Type B pancreatic cell (in vitro differentiated cells): Measurements from ENCODE around the gene ABLIM2. TPM values are rescaled to one million over a fixed set of nuclear protein-coding genes. Genes with fewer than 3 reads are reported as not detected.

ENCODE experiments used
- DNase-seq: peaks from one replicate; pipeline ENCODE4 v3.0.0; 2021; ENCODE audit warnings: mixed read lengths; ENCODE audit not compliant: unreplicated experiment; ENCODE audit errors: extremely low spot score
- H3K27ac Mint-ChIP-seq: 2 replicates; pipeline ENCODE4 v1.8.0; 2021; ENCODE audit warnings: mild to moderate bottlenecking, mixed read lengths
- H3K27me3 Mint-ChIP-seq: 2 replicates; pipeline ENCODE4 v1.8.0; 2021; ENCODE audit warnings: mixed read lengths
- H3K36me3 Mint-ChIP-seq: 2 replicates; pipeline ENCODE4 v1.8.0; 2021; ENCODE audit warnings: mixed read lengths
- H3K4me1 Mint-ChIP-seq: one replicate; pipeline ENCODE4 v1.8.0; 2021; ENCODE audit warnings: mixed read lengths; ENCODE audit not compliant: unreplicated experiment
- H3K4me3 Mint-ChIP-seq: 2 replicates; pipeline ENCODE4 v1.8.0; 2021; ENCODE audit warnings: mild to moderate bottlenecking, mixed read lengths
- H3K9me3 Mint-ChIP-seq: 2 replicates; pipeline ENCODE4 v1.8.0; 2021; ENCODE audit warnings: mixed read lengths
- total RNA-seq: library from RNA; stranded (reverse); gene quantifications from 2 replicates; pipeline ENCODE4 v1.2.1, GENCODE V29; 2021; ENCODE audit warnings: low replicate concordance
- TF ChIP-seq, protein P1 (sequence below): fragments of 200-600 bp; sonication (generic); conservative IDR thresholded peaks from 2 replicates; pipeline ENCODE4 v1.5.0; 2021; ENCODE audit warnings: antibody characterized with exemption, mild to moderate bottlenecking

The ABLIM2 gene
- total RNA-seq, 1 donor from 2014 or later = 2.6 TPM

DNA sequence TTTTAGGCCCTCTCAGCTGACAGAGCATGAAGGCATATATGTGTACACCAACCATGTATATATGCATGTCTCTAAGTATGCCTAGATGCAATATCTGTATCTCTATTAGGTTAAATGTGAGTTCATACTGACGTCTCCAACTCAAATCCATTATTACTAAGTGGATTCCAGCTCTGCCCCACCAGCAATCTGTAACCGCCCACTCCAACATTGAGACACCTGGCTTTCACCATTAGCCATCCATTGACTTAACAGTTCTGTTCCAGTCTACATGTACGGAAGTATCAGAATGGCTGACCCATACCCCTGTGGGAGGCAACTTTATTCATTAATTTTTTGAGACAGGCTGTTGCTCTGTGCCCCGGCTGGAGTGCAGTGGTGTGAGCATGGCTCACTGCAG lies 25.4 kb upstream of the ABLIM2 start:
- no peaks in the 10 kb centered on the region for H3K36me3 Mint-ChIP-seq
- TF ChIP-seq, protein P1, sequence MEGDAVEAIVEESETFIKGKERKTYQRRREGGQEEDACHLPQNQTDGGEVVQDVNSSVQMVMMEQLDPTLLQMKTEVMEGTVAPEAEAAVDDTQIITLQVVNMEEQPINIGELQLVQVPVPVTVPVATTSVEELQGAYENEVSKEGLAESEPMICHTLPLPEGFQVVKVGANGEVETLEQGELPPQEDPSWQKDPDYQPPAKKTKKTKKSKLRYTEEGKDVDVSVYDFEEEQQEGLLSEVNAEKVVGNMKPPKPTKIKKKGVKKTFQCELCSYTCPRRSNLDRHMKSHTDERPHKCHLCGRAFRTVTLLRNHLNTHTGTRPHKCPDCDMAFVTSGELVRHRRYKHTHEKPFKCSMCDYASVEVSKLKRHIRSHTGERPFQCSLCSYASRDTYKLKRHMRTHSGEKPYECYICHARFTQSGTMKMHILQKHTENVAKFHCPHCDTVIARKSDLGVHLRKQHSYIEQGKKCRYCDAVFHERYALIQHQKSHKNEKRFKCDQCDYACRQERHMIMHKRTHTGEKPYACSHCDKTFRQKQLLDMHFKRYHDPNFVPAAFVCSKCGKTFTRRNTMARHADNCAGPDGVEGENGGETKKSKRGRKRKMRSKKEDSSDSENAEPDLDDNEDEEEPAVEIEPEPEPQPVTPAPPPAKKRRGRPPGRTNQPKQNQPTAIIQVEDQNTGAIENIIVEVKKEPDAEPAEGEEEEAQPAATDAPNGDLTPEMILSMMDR = no peak
- DNase-seq = no peak
- H3K4me3 Mint-ChIP-seq = peak overlapping the region; percentile 26
- H3K27ac Mint-ChIP-seq = peak overlapping the region; percentile 91
- no peaks in the 10 kb centered on the region for H3K9me3 Mint-ChIP-seq
- peaks cover 27% of the 10 kb centered on the region for H3K4me1 Mint-ChIP-seq
- no peaks in the 10 kb centered on the region for H3K27me3 Mint-ChIP-seq

DNA sequence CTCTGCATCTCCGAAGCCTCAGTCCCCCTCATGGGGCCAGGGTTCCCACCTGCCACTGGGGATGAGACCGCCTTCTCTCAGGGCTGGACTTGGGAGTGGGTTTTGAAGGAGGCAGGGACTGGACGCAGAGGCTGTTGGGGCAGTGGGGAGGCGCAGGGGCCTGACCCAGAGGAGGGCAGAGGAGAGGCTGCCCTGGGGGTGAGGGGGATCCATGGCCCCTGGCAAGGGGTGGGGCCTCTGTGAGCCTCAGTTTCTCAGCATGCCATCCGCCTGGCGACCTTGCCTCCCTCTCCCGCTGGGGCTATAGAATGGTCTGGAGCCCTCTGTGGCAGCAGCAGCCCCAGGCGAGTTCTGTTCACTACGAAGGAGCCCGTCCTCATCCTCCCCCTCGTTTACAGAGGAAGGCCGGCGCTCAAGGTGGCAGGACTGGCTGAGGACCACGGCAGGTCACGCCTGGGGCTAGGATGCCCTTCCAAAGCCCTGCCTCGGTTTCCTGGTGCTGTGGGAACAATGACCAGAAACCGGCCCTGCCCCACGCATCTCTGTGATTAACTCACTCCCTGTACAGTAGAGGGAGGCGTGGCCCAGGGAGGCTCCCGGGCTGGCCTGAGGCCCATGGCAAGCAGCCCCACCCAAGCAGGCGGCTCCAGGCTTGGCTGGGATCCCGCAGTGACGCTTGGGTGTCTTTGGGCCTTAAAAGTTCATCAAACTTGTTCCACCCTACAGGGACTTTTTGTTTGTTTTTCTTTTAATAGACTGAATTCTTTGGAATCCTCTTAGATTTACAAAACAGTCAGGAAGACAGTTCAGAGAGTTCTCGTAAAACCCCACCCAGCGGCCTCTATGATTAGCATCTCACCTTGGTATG lies 24.5 kb upstream of the ABLIM2 start:
- Mint-ChIP-seq H3K27me3 (no peaks in the 10 kb centered on the region), H3K4me1 (peaks cover 27% of the 10 kb centered on the region), H3K27ac (peak overlapping the region; percentile 91), H3K4me3 (peak overlapping the region; percentile 26), H3K36me3 (no peaks in the 10 kb centered on the region), H3K9me3 (no peaks in the 10 kb centered on the region)
- DNase-seq = no peak
- TF ChIP-seq, protein P1 = no peak

DNA sequence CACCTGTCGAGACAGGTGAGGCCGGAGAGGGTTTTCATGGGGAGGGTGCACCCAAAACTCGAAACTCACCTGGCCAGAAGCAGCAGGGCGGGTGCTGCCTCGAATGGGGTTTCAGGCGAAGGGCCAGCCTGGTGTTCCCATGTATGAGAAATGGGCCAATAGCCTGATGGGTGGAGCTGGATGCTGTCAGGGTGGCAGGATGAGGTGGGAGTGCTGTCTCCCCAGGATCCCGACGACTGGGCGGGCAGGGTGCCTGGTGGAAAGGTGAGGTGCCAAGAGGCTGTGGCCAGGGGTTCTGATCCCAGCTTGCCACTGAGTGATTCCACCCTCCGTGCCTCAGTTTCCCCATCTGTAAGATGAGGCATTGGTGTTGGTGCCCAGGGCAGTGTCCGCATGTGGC lies 23.7 kb upstream of the ABLIM2 start:
- Mint-ChIP-seq H3K4me1 (peaks cover 28% of the 10 kb centered on the region), H3K9me3 (no peaks in the 10 kb centered on the region), H3K27me3 (no peaks in the 10 kb centered on the region), H3K36me3 (no peaks in the 10 kb centered on the region), H3K4me3 (no peak overlapping the region), H3K27ac (no peak overlapping the region)
- TF ChIP-seq, protein P1 = no peak
- DNase-seq = no peak

DNA sequence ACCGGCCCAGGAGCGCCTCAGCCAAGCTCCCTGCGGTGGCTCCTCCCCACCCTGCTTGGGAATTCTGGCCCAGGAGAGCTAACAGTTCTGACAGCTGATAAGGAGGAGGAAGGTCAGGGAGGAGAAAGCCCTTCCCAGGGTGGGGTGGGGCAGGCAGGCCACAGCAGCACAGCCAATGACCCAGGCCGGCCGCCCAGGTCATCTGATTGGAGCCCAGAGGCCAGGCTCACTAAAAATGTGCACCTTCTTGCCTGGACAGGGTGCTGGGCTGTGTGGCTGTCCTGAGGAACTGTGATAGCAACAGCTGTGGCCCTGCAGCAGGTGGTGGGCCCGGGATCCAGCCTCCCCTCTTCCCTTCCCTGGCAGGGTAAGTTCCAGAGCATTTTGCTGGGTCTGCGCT lies 23.2 kb upstream of the ABLIM2 start:
- H3K9me3 Mint-ChIP-seq = no peaks in the 10 kb centered on the region
- peaks cover 32% of the 10 kb centered on the region for H3K4me1 Mint-ChIP-seq
- no peak for DNase-seq
- no peak overlapping the region for H3K4me3 Mint-ChIP-seq
- no peaks in the 10 kb centered on the region for H3K36me3 Mint-ChIP-seq
- H3K27ac Mint-ChIP-seq = no peak overlapping the region
- TF ChIP-seq, protein P1 = no peak
- H3K27me3 Mint-ChIP-seq = no peaks in the 10 kb centered on the region

DNA sequence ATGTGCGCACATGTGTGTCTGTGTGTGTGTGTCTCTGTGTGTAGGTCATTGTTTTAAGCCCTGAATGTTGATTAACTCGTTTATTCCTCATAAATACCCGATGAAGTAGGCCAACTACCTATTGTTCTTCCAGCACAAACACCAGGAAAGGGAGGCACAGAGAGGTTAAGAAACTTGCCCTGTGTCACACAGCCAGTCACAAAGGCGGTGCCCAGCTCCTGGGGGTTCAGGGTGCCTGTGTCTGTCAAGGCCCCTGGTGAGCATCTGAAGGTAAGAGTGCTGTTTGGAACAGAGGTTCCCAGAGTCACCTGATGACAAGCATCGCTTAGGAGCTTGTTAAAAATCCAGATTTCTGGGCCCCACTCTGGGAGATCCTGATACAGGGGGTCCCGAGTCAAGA lies 22.5 kb upstream of the ABLIM2 start:
- H3K36me3 Mint-ChIP-seq = no peaks in the 10 kb centered on the region
- no peaks in the 10 kb centered on the region for H3K27me3 Mint-ChIP-seq
- DNase-seq = no peak
- H3K9me3 Mint-ChIP-seq = no peaks in the 10 kb centered on the region
- TF ChIP-seq, protein P1 = no peak
- no peak overlapping the region for H3K4me3 Mint-ChIP-seq
- H3K4me1 Mint-ChIP-seq = peaks cover 31% of the 10 kb centered on the region
- H3K27ac Mint-ChIP-seq = peak overlapping the region; percentile 14
